Heart left ventricle (tissue), 16 donors: ENCODE results near the gene MAPKAP1. TPM values are rescaled to one million over a fixed set of nuclear protein-coding genes. Genes with fewer than 3 reads are reported as not detected.

Experiments
- ATAC-seq, 4 donors: fragments of 200-7000 bp; cut with Tn5 transposase; one replicate each; pipeline ENCODE4 v1.9.1; 2020 to 2022; ENCODE audit warnings: moderate library complexity in 4 of 4, mild to moderate bottlenecking in 3 of 4, moderate number of reproducible peaks in 1 of 4
- DNase-seq, 5 donors: peaks; one replicate each; pipeline ENCODE4 v3.0.0-alpha.2; 2020
- H3K27ac ChIP-seq, 12 donors: fragments of 200-600 bp; sonication (generic) in 4 of 12; one replicate each; pipeline versions ENCODE4 v1.5.0 to v1.8.0; 2016 to 2022; ENCODE audit warnings: mild to moderate bottlenecking in 2 of 12
- H3K27me3 ChIP-seq, 9 donors: fragments of 200-600 bp; sonication (generic) in 2 of 9; one replicate each; pipeline versions ENCODE4 v1.5.1 to v1.8.0; 2016 to 2022; ENCODE audit warnings: mild to moderate bottlenecking in 3 of 9
- H3K36me3 ChIP-seq, 9 donors: fragments of 200-600 bp; sonication (generic) in 2 of 9; one replicate each; pipeline versions ENCODE4 v1.5.0 to v1.8.0; 2018 to 2022; ENCODE audit warnings: mild to moderate bottlenecking in 2 of 9
- H3K4me1 ChIP-seq, 12 donors: fragments of 200-600 bp; sonication (generic) in 4 of 12; one replicate each; pipeline versions ENCODE4 v1.5.0 to v1.8.0; 2016 to 2022; ENCODE audit warnings: mild to moderate bottlenecking in 3 of 12
- H3K4me3 ChIP-seq, 12 donors: fragments of 200-600 bp; sonication (generic) in 4 of 12; one replicate each; pipeline versions ENCODE4 v1.5.0 to v1.8.0; 2017 to 2022; ENCODE audit warnings: mild to moderate bottlenecking in 9 of 12, moderate library complexity in 4 of 12
- H3K9me3 ChIP-seq, 12 donors: fragments of 200-600 bp; sonication (generic) in 4 of 12; one replicate each; pipeline versions ENCODE4 v1.5.0 to v1.8.0; 2016 to 2022; ENCODE audit warnings: mild to moderate bottlenecking in 1 of 12
- CTCF ChIP-seq, 12 donors: fragments of 200-600 bp; sonication (generic) in 4 of 12; IDR thresholded peaks; one replicate each; pipeline versions ENCODE4 v1.5.0 to v1.8.0; 2018 to 2022; ENCODE audit warnings: antibody characterized with exemption in 12 of 12, mild to moderate bottlenecking in 5 of 12
- POLR2A ChIP-seq, 2 donors: fragments of 450-650 bp; IDR thresholded peaks; one replicate each; pipeline ENCODE4 v1.6.1; 2017; ENCODE audit warnings: antibody characterized with exemption in 2 of 2, mild to moderate bottlenecking in 2 of 2, moderate library complexity in 2 of 2
- WGBS, 4 donors: extraction: QIAGEN DNeasy Blood & Tissue Kit in 2 of 4; methylation state at CpG; one replicate each; pipeline versions ENCODE4 v1.1.5 to v1.1.7; 2013 to 2018; 5-methylcytosine and 5-hydroxymethylcytosine counted together
- intact Hi-C, 10 donors: fragments of 100-400 bp; cut with DNase I; formaldehyde crosslinking; loops; one replicate each; pipeline versions ENCODE4 v1.11.1 to v1.14.2; 2022
- polyA plus RNA-seq, 2 donors: library from polyadenylated mRNA; stranded (reverse); fragments of 200-250 nt; gene quantifications; one replicate each; pipeline ENCODE4 v1.2.3, GENCODE V29; 2013
- total RNA-seq, 9 donors: library from RNA; depleted of rRNA in 2 of 9; stranded (reverse); fragments of >200 nt in 2 of 9; fragmentation: NEBNext Ultra II Directional in 3 of 9; extraction: Animal tissue kit (Norgen Biotek cat#: 25700) in 3 of 9; gene quantifications; one replicate each; pipeline versions ENCODE4 v1.1.0 to v1.2.4, GENCODE V29; 2016 to 2023
- donor health status: ischemic (EF 13 %, LVEDD 7.1; RV severe dilation, severe dysfunction).
- donor health status: healthy with polysubstance abuse.
- donor health status: DM: no; HTN: yes; CAD: no.
- donor health status: DM: no; HTN: no; CAD: no.
- donor health status: ischemic (EF 25% LVEDD 6.9; RV normal size, moderate dysfunction).
- donor health status: ischemic (EF 25% LVEDD 5.7; RV mildly dilated, moderate dysfunction).
- donor health status: healthy.
- donor health status: DM: yes; HTN: yes; CAD: no.
- donor health status: ischemic (EF 35%, LVEDD 5.7; RV mildly dilated, moderate dysfunction).
- donor health status: nonischemic (EF 11% LVEDD 7.7; RV severe dilation, severe dysfunction).
- donor health status: DM: yes; HTN: yes; CAD: no.
- donor health status: PGD.
- donor health status: ischemic (EF 29% LVEDD 5.4; RV normal size, mild dysfunction).
- donor health status: nonischemic (EF 23%, LVEDD 6.1; RV moderate dilation, normal function).

MAPKAP1 gene
- total and polyA plus RNA-seq, 11 donors: 76.2 to 145 (median 124) TPM

DNA sequence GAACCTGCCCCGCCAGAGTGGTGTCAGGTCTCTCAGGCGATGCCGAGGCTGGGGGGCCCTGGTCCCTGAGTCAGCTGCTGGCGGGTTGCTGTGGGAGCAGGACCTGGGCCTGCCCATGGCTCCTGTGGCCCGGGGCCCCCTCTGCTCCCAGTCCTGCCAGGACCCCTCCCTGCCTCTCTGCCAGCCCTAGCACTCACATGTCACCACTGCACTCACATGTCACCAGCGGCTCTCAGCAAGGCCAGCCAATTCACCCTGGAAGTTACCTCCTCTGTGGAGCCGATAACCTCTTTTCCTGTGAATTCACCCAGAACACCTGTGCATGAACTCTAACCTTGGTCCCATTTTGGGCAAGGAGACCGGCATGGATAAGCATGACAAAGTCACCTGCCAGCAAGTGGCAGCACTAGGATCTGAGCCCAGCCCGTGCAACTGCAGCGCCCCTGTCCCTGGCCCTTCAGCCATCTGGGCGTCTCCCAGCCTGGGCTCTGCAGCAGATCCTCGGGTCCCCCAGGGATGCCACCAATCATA lies 275.2 kb downstream of the MAPKAP1 start:
- no peak overlapping the region for H3K4me3 ChIP-seq
- ATAC-seq (peak in 1 of 4 donors; percentile 8), DNase-seq (peak in 1 of 5 donors; percentile 18)
- H3K27me3 ChIP-seq: no peaks in the 10 kb centered on the region
- no peaks in the 10 kb centered on the region for H3K9me3 ChIP-seq
- 56 to 66% (median 62%) methylated on average over 11 to 12 of the region's 12 CpGs for WGBS, 4 donors
- no peak overlapping the region for H3K27ac ChIP-seq
- H3K36me3 ChIP-seq: no peaks in the 10 kb centered on the region
- no peaks in the 10 kb centered on the region for H3K4me1 ChIP-seq
- intact Hi-C loops: loop anchor here in 1 of 10 donors (5.0 kb wide), 1 partner anchor 35 kb away; no protein-coding TSS in a partner anchor
- TF ChIP-seq CTCF (IDR thresholded peaks at IDR 0.05) (peak in 1 of 12 donors; percentile 8), POLR2A (IDR thresholded peaks at IDR 0.05) (no peak)

GRCh38 chr9:125431012-125431305 lies 276.0 kb downstream of the MAPKAP1 start:
- ATAC-seq (no peak), DNase-seq (peak in 1 of 5 donors; percentile 18)
- Histone ChIP-seq H3K4me1 (no peaks in the 10 kb centered on the region), H3K36me3 (no peaks in the 10 kb centered on the region), H3K27me3 (no peaks in the 10 kb centered on the region), H3K4me3 (no peak overlapping the region), H3K9me3 (no peaks in the 10 kb centered on the region), H3K27ac (no peak overlapping the region)
- intact Hi-C loops: loop anchor here in 1 of 10 donors (5.0 kb wide), 1 partner anchor 36 kb away; no protein-coding TSS in a partner anchor
- 85 to 100% (median 90%) methylated on average over 3 of the region's 3 CpGs for WGBS, 4 donors
- TF ChIP-seq CTCF (IDR thresholded peaks at IDR 0.05) (no peak), POLR2A (IDR thresholded peaks at IDR 0.05) (no peak)

DNA sequence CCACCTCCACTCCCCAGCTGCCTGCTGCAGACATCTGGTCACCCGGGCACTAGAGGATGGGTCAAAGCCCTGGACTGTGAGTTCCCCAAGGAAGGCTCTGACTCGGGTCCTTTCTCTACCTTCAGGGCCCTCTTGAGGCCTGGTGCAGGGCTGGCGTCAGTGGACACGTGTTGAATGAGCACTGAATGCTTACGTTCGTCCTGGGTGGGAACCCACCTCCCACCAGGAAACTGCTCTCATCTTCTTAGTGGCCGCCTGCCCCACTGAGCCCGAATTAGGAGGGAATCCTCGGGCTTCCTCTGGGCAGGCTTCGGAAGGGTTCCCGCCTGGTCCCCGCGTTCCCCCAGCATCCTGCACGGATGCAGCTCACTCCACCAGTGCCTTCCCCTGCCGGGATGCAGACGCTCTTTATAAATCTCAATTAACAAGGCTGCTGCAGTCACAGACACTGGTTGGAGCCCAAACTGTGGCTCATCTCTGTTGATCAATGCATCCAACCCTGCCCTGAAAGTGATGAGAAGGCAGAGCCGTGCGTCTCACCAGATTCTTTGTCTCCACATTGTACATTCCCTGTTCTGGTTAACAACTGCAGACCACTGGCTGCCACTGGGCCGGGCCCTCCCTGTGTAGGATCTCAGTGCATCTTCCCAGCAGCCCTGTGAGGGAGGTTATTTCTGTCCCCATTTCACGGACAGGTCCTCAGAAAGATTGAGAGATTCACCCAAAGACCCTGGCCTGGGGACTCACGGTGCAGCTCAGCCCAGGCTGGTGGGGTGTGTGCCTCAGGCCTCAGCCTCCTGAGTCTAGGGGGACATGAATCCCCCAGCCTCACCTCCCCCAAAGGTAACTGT lies 276.6 kb downstream of the MAPKAP1 start:
- TF ChIP-seq CTCF (IDR thresholded peaks at IDR 0.05) (no peak), POLR2A (IDR thresholded peaks at IDR 0.05) (no peak)
- Histone ChIP-seq H3K36me3 (no peaks in the 10 kb centered on the region), H3K4me1 (no peaks in the 10 kb centered on the region), H3K27me3 (no peaks in the 10 kb centered on the region), H3K4me3 (no peak overlapping the region), H3K9me3 (no peaks in the 10 kb centered on the region), H3K27ac (no peak overlapping the region)
- DNase-seq (peak in 1 of 5 donors; percentile 10), ATAC-seq (no peak)
- WGBS, 4 donors: 72 to 90% (median 81%) methylated on average over 16 to 21 of the region's 21 CpGs
- intact Hi-C loops: loop anchor here in 1 of 10 donors (5.0 kb wide), 1 partner anchor 37 kb away; no protein-coding TSS in a partner anchor

DNA sequence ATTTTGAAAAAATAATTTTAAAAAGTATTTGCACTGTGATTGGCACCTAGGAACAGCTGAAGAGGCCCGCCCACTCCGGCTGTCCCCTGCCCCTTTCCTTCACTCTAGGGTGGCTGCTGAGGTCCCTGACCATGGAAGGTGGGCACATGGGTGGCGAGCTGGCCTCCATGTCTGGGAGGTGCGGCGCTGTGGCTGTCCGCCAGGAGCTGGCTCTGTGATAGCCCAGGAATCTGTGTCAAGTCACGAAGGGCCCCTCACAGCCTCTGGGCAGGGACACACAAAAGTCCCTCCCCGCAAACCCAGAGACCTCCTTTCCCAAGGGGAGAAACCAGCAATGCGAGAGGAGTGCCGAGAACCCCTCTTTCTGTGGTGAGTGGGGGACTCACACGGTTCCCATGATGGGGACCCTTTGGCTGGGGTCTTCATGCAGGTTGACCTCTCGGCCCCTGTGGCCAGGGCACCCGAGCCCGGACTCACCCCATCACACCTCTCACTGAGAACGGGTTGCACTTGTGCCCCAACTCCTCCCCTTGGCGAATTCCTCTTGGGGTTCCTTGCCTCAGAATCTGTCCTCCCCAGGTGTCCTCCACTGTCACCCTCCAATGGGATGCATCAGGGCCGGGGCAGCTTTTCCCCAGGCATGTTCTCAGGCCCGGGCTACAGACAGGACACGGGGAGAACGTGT lies 277.4 kb downstream of the MAPKAP1 start:
- no peak for ATAC-seq
- peak in 1 of 5 donors; percentile 20 for DNase-seq
- Histone ChIP-seq H3K27me3 (no peaks in the 10 kb centered on the region), H3K4me1 (no peaks in the 10 kb centered on the region), H3K36me3 (no peaks in the 10 kb centered on the region), H3K27ac (no peak overlapping the region), H3K4me3 (no peak overlapping the region), H3K9me3 (no peaks in the 10 kb centered on the region)
- intact Hi-C loops: loop anchor here in 5 of 10 donors (5.0 to 10.0 kb wide), 5 partner anchors 38 to 205 kb away; no protein-coding TSS in a partner anchor
- TF ChIP-seq POLR2A (IDR thresholded peaks at IDR 0.05): no peak
- no peak for TF ChIP-seq CTCF (IDR thresholded peaks at IDR 0.05)
- 88 to 94% (median 93%) methylated on average over 15 to 20 of the region's 20 CpGs for WGBS, 4 donors
